Measurements from ENCODE around the gene OR8H2.
"Not testable (repeated sequence)": the region's sequence is repeated elsewhere in the genome, so short reads cannot be mapped to it uniquely, and the experiment has no call there.

The OR8H2 gene

GRCh38 chr11:56103210-56103737, at the start of gene OR8H2:
Gene OR8H2 (plus strand): TSS chr11:56103687. CDS start chr11:56105043, 1,356 bp downstream.
- DNase-seq = no peak

GRCh38 chr11:56056366-56056765, 47.1 kb upstream of the OR8H2 start:
- DNase-seq = not testable (repeated sequence)

- DNase-seq = peak; percentile 90
These were observed 45.7 kb upstream of the OR8H2 start for GRCh38 chr11:56057661-56058237.

GRCh38 chr11:56058260-56058780, 45.2 kb upstream of the OR8H2 start:
- peak; percentile 56 for DNase-seq

- no peak for DNase-seq
These were observed 36.5 kb upstream of the OR8H2 start for GRCh38 chr11:56066980-56067379.

GRCh38 chr11:56089697-56090096, 13.8 kb upstream of the OR8H2 start:
- no peak for DNase-seq

GRCh38 chr11:56093008-56093407, 10.5 kb upstream of the OR8H2 start, which contains the start of gene OR8I2:
Gene OR8I2 (plus strand): TSS chr11:56093308. CDS start chr11:56093308, 0 bp downstream.
- DNase-seq = no peak

- DNase-seq = no peak
These were observed 18.6 kb downstream of the OR8H2 start, which contains the start of gene OR8H3 for GRCh38 chr11:56122073-56122472. Gene OR8H3 (plus strand): TSS chr11:56122373. CDS start chr11:56122373, 0 bp downstream.

GRCh38 chr11:56140151-56140661, 36.7 kb downstream of the OR8H2 start, which contains the start of gene OR8J3:
Gene OR8J3 (minus strand): TSS chr11:56140201. CDS start chr11:56137718, 2,483 bp downstream.
- no peak for DNase-seq

GRCh38 chr11:56143681-56144080, 40.2 kb downstream of the OR8H2 start:
- not testable (repeated sequence) for DNase-seq

GRCh38 chr11:56151376-56151775, 47.9 kb downstream of the OR8H2 start:
- no peak for DNase-seq

- no peak for DNase-seq
These were observed 48.8 kb downstream of the OR8H2 start for GRCh38 chr11:56152333-56152732.

Data from islet precursor cell (in vitro differentiated cells).